ENCODE data around the gene HS6ST2.

Gene HS6ST2

DNA sequence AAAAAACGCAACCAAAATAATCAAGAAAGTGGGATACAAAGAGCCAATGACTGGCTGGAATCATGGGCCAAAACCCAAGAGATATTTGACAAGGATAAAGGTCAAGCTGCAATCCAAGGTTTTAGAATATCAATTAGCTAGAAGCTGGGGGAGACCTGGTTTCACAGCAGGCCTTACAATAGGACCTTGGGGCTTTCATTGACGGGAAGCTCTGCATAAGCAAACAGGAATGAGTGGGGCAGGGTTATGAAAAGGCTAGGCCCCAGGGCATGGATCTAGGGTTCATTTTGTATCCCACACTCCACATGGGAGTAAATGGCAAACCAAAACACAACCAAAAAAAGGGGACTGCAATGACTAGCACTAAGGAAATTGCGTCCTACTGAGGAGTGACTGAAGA lies 215.3 kb downstream of the HS6ST2 start:
- H3K27me3 ChIP-seq (ENCODE audit: insufficient read depth, low read length, poor library complexity) = no peaks in the 10 kb centered on the region
- DNase-seq = no peak
- H3K4me1 ChIP-seq (ENCODE audit: insufficient read depth, low read length) = peaks cover 21% of the 10 kb centered on the region
- no peak overlapping the region for H3K27ac ChIP-seq (ENCODE audit: low read length)
- no peaks in the 10 kb centered on the region for H3K79me2 ChIP-seq (ENCODE audit: insufficient read depth, low read length)
- TF ChIP-seq EZH2 (IDR thresholded peaks at IDR 0.05; ENCODE audit: borderline replicate concordance, low read depth, low read length, severe bottlenecking) = no peak
- TF ChIP-seq, protein P1, sequence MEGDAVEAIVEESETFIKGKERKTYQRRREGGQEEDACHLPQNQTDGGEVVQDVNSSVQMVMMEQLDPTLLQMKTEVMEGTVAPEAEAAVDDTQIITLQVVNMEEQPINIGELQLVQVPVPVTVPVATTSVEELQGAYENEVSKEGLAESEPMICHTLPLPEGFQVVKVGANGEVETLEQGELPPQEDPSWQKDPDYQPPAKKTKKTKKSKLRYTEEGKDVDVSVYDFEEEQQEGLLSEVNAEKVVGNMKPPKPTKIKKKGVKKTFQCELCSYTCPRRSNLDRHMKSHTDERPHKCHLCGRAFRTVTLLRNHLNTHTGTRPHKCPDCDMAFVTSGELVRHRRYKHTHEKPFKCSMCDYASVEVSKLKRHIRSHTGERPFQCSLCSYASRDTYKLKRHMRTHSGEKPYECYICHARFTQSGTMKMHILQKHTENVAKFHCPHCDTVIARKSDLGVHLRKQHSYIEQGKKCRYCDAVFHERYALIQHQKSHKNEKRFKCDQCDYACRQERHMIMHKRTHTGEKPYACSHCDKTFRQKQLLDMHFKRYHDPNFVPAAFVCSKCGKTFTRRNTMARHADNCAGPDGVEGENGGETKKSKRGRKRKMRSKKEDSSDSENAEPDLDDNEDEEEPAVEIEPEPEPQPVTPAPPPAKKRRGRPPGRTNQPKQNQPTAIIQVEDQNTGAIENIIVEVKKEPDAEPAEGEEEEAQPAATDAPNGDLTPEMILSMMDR (IDR thresholded peaks at IDR 0.05; ENCODE audit: borderline replicate concordance, extremely low read depth, low read length, poor library complexity, severe bottlenecking) = no peak
- ATAC-seq (ENCODE audit: insufficient read depth, low read depth) = no peak
- no peak overlapping the region for H3K4me3 ChIP-seq (ENCODE audit: low read depth in 1 of 2, low read length in 2 of 2)
- H3K4me2 ChIP-seq (ENCODE audit: insufficient read depth, low read length) = no peak overlapping the region
- no peaks in the 10 kb centered on the region for H3K36me3 ChIP-seq (ENCODE audit: insufficient read depth, low read length)
- H4K20me1 ChIP-seq (ENCODE audit: insufficient read depth, low read length) = no peaks in the 10 kb centered on the region
- H3K9me3 ChIP-seq (ENCODE audit: insufficient read depth, low read length, severe bottlenecking) = no peaks in the 10 kb centered on the region
- H3K9ac ChIP-seq (ENCODE audit: low read depth, low read length) = no peak overlapping the region
- H2AFZ ChIP-seq (ENCODE audit: low read depth, low read length) = no peak overlapping the region

DNA sequence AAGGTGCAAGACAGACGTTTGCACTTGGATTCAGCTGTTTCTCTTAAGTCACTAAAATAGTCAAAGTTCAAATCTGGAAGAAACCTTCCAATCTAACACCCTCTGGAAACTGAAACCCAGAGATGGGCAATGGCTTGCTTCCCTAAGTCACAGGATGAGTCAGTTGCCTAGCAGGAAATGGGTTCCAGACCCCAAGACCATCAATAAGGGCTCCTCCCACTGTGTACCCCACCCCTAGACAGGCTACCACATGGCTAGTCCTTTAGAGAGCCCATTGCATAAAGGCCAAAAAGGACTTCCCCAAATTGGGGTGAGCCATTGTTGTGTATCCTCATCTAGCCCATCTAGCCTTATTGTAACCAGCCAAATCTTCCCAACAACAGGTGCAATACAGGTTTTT lies 216.2 kb downstream of the HS6ST2 start:
- no peak overlapping the region for H2AFZ ChIP-seq (ENCODE audit: low read depth, low read length)
- no peak overlapping the region for H3K4me2 ChIP-seq (ENCODE audit: insufficient read depth, low read length)
- no peak for DNase-seq
- no peaks in the 10 kb centered on the region for H3K79me2 ChIP-seq (ENCODE audit: insufficient read depth, low read length)
- H3K9ac ChIP-seq (ENCODE audit: low read depth, low read length) = no peak overlapping the region
- H3K4me1 ChIP-seq (ENCODE audit: insufficient read depth, low read length) = peaks cover 30% of the 10 kb centered on the region
- no peaks in the 10 kb centered on the region for H3K27me3 ChIP-seq (ENCODE audit: insufficient read depth, low read length, poor library complexity)
- H3K4me3 ChIP-seq (ENCODE audit: low read depth in 1 of 2, low read length in 2 of 2) = no peak overlapping the region
- no peaks in the 10 kb centered on the region for H4K20me1 ChIP-seq (ENCODE audit: insufficient read depth, low read length)
- H3K27ac ChIP-seq (ENCODE audit: low read length) = no peak overlapping the region
- H3K36me3 ChIP-seq (ENCODE audit: insufficient read depth, low read length) = no peaks in the 10 kb centered on the region
- no peaks in the 10 kb centered on the region for H3K9me3 ChIP-seq (ENCODE audit: insufficient read depth, low read length, severe bottlenecking)
- no peak for ATAC-seq (ENCODE audit: insufficient read depth, low read depth)
- TF ChIP-seq, protein P1 (IDR thresholded peaks at IDR 0.05; ENCODE audit: borderline replicate concordance, extremely low read depth, low read length, poor library complexity, severe bottlenecking) = no peak
- no peak for TF ChIP-seq EZH2 (IDR thresholded peaks at IDR 0.05; ENCODE audit: borderline replicate concordance, low read depth, low read length, severe bottlenecking)

DNA sequence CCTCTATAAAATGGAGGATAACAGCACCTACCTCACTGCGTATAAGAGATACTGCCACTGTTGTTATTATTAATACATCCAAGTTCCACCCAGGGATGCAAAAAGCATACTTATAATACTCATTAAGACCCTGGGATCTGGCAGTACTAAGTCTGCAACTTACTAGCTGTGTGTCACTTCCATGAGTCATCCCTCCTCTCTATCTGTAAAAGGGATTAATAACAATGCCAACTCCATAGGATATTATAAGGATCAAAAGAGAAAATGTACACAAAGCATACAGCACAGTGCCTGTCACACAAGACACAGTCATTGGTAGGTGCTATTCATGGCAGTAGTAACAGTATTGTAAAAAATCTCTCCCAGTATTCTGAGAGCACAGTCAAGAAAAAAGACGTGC lies 216.7 kb downstream of the HS6ST2 start:
- Histone ChIP-seq H3K36me3 (ENCODE audit: insufficient read depth, low read length) (no peaks in the 10 kb centered on the region), H3K4me1 (ENCODE audit: insufficient read depth, low read length) (peaks cover 35% of the 10 kb centered on the region), H3K27ac (ENCODE audit: low read length) (no peak overlapping the region), H2AFZ (ENCODE audit: low read depth, low read length) (no peak overlapping the region), H3K9me3 (ENCODE audit: insufficient read depth, low read length, severe bottlenecking) (no peaks in the 10 kb centered on the region), H3K4me3 (ENCODE audit: low read depth in 1 of 2, low read length in 2 of 2) (no peak overlapping the region), H3K27me3 (ENCODE audit: insufficient read depth, low read length, poor library complexity) (no peaks in the 10 kb centered on the region), H3K9ac (ENCODE audit: low read depth, low read length) (no peak overlapping the region), H4K20me1 (ENCODE audit: insufficient read depth, low read length) (no peaks in the 10 kb centered on the region), H3K4me2 (ENCODE audit: insufficient read depth, low read length) (no peak overlapping the region), H3K79me2 (ENCODE audit: insufficient read depth, low read length) (no peaks in the 10 kb centered on the region)
- ATAC-seq (ENCODE audit: insufficient read depth, low read depth) (no peak), DNase-seq (no peak)
- no peak for TF ChIP-seq EZH2 (IDR thresholded peaks at IDR 0.05; ENCODE audit: borderline replicate concordance, low read depth, low read length, severe bottlenecking)
- TF ChIP-seq, protein P1 (IDR thresholded peaks at IDR 0.05; ENCODE audit: borderline replicate concordance, extremely low read depth, low read length, poor library complexity, severe bottlenecking) = no peak
